Esophagus squamous epithelium (tissue), 5 donors: ENCODE results near the gene TSPAN32. TPM values are rescaled to one million over a fixed set of nuclear protein-coding genes. Genes with fewer than 3 reads are reported as not detected.

ENCODE experiments used
- DNase-seq: peaks from one replicate; lab custom pipeline; 2025; lab: John Stamatoyannopoulos, UW
- H3K27ac ChIP-seq, 4 donors: fragments of 200-600 bp; sonication (generic); one replicate each; pipeline ENCODE4 v1.5.1; 2016 to 2019; ENCODE audit warnings: mild to moderate bottlenecking in 1 of 4
- H3K27me3 ChIP-seq, 4 donors: fragments of 200-600 bp; sonication (generic); 1 replicate in 3 of 4; 2 replicates in 1 of 4; pipeline versions ENCODE4 v1.5.1 to v1.6.0; 2017 to 2021; ENCODE audit warnings: antibody characterized with exemption in 1 of 4
- H3K36me3 ChIP-seq, 3 donors: fragments of 200-600 bp; sonication (generic); one replicate each; pipeline ENCODE4 v1.5.1; 2016 to 2019
- H3K4me1 ChIP-seq, 3 donors: fragments of 200-600 bp; sonication (generic); one replicate each; pipeline ENCODE4 v1.5.1; 2017 to 2019
- H3K4me3 ChIP-seq, 4 donors: fragments of 200-600 bp; sonication (generic); 1 replicate in 3 of 4; 2 replicates in 1 of 4; pipeline ENCODE4 v1.5.1; 2016 to 2019; ENCODE audit warnings: mild to moderate bottlenecking in 2 of 4, moderate library complexity in 1 of 4
- H3K9me3 ChIP-seq, 3 donors: fragments of 200-600 bp; sonication (generic); one replicate each; pipeline ENCODE4 v1.5.1; 2016 to 2019
- CTCF ChIP-seq, 6 experiments: fragments of 450-650 bp in 4 of 6; fragments of 200-600 bp in 2 of 6; sonication (generic) in 2 of 6; IDR thresholded peaks; one replicate each; pipeline ENCODE4 v1.5.1; 2016 to 2019; ENCODE audit warnings: antibody characterized with exemption in 6 of 6, mild to moderate bottlenecking in 4 of 6, moderate library complexity in 4 of 6
- POLR2A ChIP-seq, 4 donors: fragments of 450-650 bp; IDR thresholded peaks; one replicate each; pipeline ENCODE4 v1.6.1; 2017; ENCODE audit warnings: antibody characterized with exemption in 4 of 4, mild to moderate bottlenecking in 4 of 4, moderate library complexity in 3 of 4
- WGBS, 2 donors: methylation state at CpG; one replicate each; pipeline ENCODE4 v1.1.5; 2018; 5-methylcytosine and 5-hydroxymethylcytosine counted together
- intact Hi-C: fragments of 100-400 bp; cut with DNase I; formaldehyde crosslinking; loops from one replicate; pipeline ENCODE4 v1.15.0; 2022
- total RNA-seq, 4 donors: library from RNA; depleted of rRNA; stranded (reverse); fragments of >200 nt; gene quantifications; one replicate each; pipeline ENCODE4 v1.1.0, GENCODE V29; 2016
- donor health status: DM: yes; HTN: yes; CAD: no.

Gene TSPAN32
- total RNA-seq, 4 donors from 2014 or later = 2.5 TPM; not detected in 3

- intact Hi-C loops = no loop called here
- TF ChIP-seq CTCF (IDR thresholded peaks at IDR 0.05) = no peak
- TF ChIP-seq POLR2A (IDR thresholded peaks at IDR 0.05) = no peak
- Histone ChIP-seq H3K27me3 (peaks cover 0 to 25% (median 0%) of the 10 kb centered on the region in 4 donors), H3K4me3 (no peak overlapping the region), H3K27ac (no peak overlapping the region), H3K9me3 (peaks cover 0 to 25% (median 12%) of the 10 kb centered on the region in 3 donors), H3K36me3 (no peaks in the 10 kb centered on the region), H3K4me1 (no peaks in the 10 kb centered on the region)
- 84% methylated on average over 4 of the region's 10 CpGs; no CpG with 5 or more reads in 1 of the 2 donors for WGBS, 2 donors
- DNase-seq = no peak
These were observed 44.9 kb downstream of the TSPAN32 start for GRCh38 chr11:2346586-2347307.

GRCh38 chr11:2347308-2347830 lies 45.6 kb downstream of the TSPAN32 start:
- peaks cover 0 to 29% (median 0%) of the 10 kb centered on the region in 4 donors for H3K27me3 ChIP-seq
- no peaks in the 10 kb centered on the region for H3K36me3 ChIP-seq
- no peak overlapping the region for H3K27ac ChIP-seq
- intact Hi-C loops = no loop called here
- no peak overlapping the region for H3K4me3 ChIP-seq
- H3K9me3 ChIP-seq = peaks cover 0 to 25% (median 12%) of the 10 kb centered on the region in 3 donors
- 77 to 78% methylated on average over 9 of the region's 9 CpGs for WGBS, 2 donors
- TF ChIP-seq POLR2A (IDR thresholded peaks at IDR 0.05) (no peak), CTCF (IDR thresholded peaks at IDR 0.05) (no peak)
- H3K4me1 ChIP-seq = no peaks in the 10 kb centered on the region
- DNase-seq = no peak

GRCh38 chr11:2348986-2349385 lies 47.2 kb downstream of the TSPAN32 start:
- H3K9me3 ChIP-seq = peaks cover 0 to 25% (median 12%) of the 10 kb centered on the region in 3 donors
- no peaks in the 10 kb centered on the region for H3K4me1 ChIP-seq
- DNase-seq = no peak
- no peak overlapping the region for H3K4me3 ChIP-seq
- intact Hi-C loops = no loop called here
- WGBS, 2 donors = 69 to 83% methylated on average over 1 of the region's 1 CpG
- TF ChIP-seq CTCF (IDR thresholded peaks at IDR 0.05) = no peak
- TF ChIP-seq POLR2A (IDR thresholded peaks at IDR 0.05) = no peak
- no peaks in the 10 kb centered on the region for H3K36me3 ChIP-seq
- peaks cover 0 to 36% (median 0%) of the 10 kb centered on the region in 4 donors for H3K27me3 ChIP-seq
- H3K27ac ChIP-seq = no peak overlapping the region

GRCh38 chr11:2351701-2352100 lies 49.9 kb downstream of the TSPAN32 start:
- TF ChIP-seq CTCF (IDR thresholded peaks at IDR 0.05) (no peak), POLR2A (IDR thresholded peaks at IDR 0.05) (no peak)
- WGBS, 2 donors = 84 to 100% methylated on average over 1 to 3 of the region's 3 CpGs
- intact Hi-C loops = no loop called here

GRCh38 chr11:2352420-2352819 lies 50.6 kb downstream of the TSPAN32 start:
- no peak overlapping the region for H3K27ac ChIP-seq
- intact Hi-C loops = no loop called here
- no peak for DNase-seq
- H3K36me3 ChIP-seq = no peaks in the 10 kb centered on the region
- H3K4me3 ChIP-seq = no peak overlapping the region
- H3K9me3 ChIP-seq = peaks cover 0 to 25% (median 12%) of the 10 kb centered on the region in 3 donors
- WGBS, 2 donors = 71 to 77% methylated on average over 4 of the region's 4 CpGs
- no peak for TF ChIP-seq POLR2A (IDR thresholded peaks at IDR 0.05)
- no peak for TF ChIP-seq CTCF (IDR thresholded peaks at IDR 0.05)
- peaks cover 0 to 35% (median 0%) of the 10 kb centered on the region in 4 donors for H3K27me3 ChIP-seq
- H3K4me1 ChIP-seq = no peaks in the 10 kb centered on the region

More at GRCh38 chr11:2351701-2352100, 49.9 kb downstream of the TSPAN32 start:
- Histone ChIP-seq H3K27me3 (peaks cover 0 to 38% (median 0%) of the 10 kb centered on the region in 4 donors), H3K4me1 (no peaks in the 10 kb centered on the region), H3K9me3 (peaks cover 0 to 25% (median 12%) of the 10 kb centered on the region in 3 donors), H3K27ac (no peak overlapping the region), H3K4me3 (no peak overlapping the region), H3K36me3 (no peaks in the 10 kb centered on the region)
- DNase-seq = no peak
